Mucosa of descending colon (tissue), 3 donors: ENCODE measurements around the gene ADAMTS2. TPM values are rescaled to one million over a fixed set of nuclear protein-coding genes. Genes with fewer than 3 reads are reported as not detected.

Source experiments
- ATAC-seq: fragments of 200-7000 bp; cut with Tn5 transposase; one replicate; pipeline ENCODE4 v1.9.1; 2020; ENCODE audit warnings: mild to moderate bottlenecking, moderate library complexity
- DNase-seq, 3 donors: peaks; one replicate each; pipeline ENCODE4 v3.0.0-alpha.2; 2020
- H3K36me3 ChIP-seq: fragments of 200-600 bp; one replicate; pipeline ENCODE4 v1.8.0; 2021; ENCODE audit warnings: low read depth, mild to moderate bottlenecking
- H3K4me1 ChIP-seq: fragments of 200-600 bp; one replicate; pipeline ENCODE4 v1.8.0; 2021; ENCODE audit warnings: low read depth, mild to moderate bottlenecking
- H3K4me3 ChIP-seq: fragments of 200-600 bp; one replicate; pipeline ENCODE4 v1.8.0; 2021; ENCODE audit warnings: mild to moderate bottlenecking
- H3K9me3 ChIP-seq: fragments of 200-600 bp; one replicate; pipeline ENCODE4 v1.8.0; 2021; ENCODE audit warnings: mild to moderate bottlenecking
- intact Hi-C, 2 donors: fragments of 100-400 bp; cut with DNase I in 1 of 2; cut with micrococcal nuclease in 1 of 2; formaldehyde crosslinking; loops; one replicate each; pipeline versions ENCODE4 v1.11.0 to v1.11.1; 2022; cut with DNase I, micrococcal nuclease
- total RNA-seq, 3 donors: library from RNA; stranded (reverse); fragmentation: NEBNext Ultra II Directional in 2 of 3; extraction: Animal tissue kit (Norgen Biotek cat#: 25700) in 2 of 3; gene quantifications; one replicate each; pipeline versions ENCODE4 v1.2.1 to v1.2.4, GENCODE V29; 2021 to 2023
- TF ChIP-seq, protein P1 (sequence below): fragments of 200-600 bp; IDR thresholded peaks from one replicate; pipeline ENCODE4 v1.8.0; 2022; ENCODE audit warnings: antibody characterized with exemption, mild to moderate bottlenecking
- donor health status: DM: no; HTN: no; CAD: no; lungs with moderate emphysema.
- donor health status: DM: no; HTN: no; CAD: no.
- donor health status: DM: no; HTN: yes; CAD: no.

ADAMTS2 gene
- total RNA-seq, 3 donors from 2014 or later: 1.3 to 9.2 (median 7.3) TPM

DNA sequence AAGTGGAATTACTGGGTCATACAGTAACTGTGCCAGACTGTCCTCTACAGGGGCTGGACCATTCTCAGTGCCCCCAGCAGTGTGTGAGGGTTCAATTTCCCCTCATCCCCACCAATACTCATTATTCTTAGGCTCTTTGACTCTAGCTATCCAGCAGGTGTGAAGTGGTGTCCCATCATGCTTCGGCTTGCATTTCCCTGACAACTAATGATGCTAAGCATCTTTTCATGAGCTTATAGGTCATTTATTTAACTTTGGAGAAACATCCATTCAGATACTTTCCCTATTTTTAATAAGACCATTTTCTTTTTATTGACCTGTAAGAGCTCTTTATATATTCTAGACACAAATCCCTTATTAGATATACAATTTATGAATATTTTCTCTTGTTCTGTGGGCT lies 63.6 kb downstream of the ADAMTS2 start:
- Histone ChIP-seq H3K9me3 (no peaks in the 10 kb centered on the region), H3K36me3 (no peaks in the 10 kb centered on the region), H3K4me3 (no peak overlapping the region), H3K4me1 (no peaks in the 10 kb centered on the region)
- DNase-seq (peak in 1 of 3 donors; percentile 3), ATAC-seq (no peak)
- TF ChIP-seq, protein P1, sequence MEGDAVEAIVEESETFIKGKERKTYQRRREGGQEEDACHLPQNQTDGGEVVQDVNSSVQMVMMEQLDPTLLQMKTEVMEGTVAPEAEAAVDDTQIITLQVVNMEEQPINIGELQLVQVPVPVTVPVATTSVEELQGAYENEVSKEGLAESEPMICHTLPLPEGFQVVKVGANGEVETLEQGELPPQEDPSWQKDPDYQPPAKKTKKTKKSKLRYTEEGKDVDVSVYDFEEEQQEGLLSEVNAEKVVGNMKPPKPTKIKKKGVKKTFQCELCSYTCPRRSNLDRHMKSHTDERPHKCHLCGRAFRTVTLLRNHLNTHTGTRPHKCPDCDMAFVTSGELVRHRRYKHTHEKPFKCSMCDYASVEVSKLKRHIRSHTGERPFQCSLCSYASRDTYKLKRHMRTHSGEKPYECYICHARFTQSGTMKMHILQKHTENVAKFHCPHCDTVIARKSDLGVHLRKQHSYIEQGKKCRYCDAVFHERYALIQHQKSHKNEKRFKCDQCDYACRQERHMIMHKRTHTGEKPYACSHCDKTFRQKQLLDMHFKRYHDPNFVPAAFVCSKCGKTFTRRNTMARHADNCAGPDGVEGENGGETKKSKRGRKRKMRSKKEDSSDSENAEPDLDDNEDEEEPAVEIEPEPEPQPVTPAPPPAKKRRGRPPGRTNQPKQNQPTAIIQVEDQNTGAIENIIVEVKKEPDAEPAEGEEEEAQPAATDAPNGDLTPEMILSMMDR: no peak
- intact Hi-C loops: no loop called here

DNA sequence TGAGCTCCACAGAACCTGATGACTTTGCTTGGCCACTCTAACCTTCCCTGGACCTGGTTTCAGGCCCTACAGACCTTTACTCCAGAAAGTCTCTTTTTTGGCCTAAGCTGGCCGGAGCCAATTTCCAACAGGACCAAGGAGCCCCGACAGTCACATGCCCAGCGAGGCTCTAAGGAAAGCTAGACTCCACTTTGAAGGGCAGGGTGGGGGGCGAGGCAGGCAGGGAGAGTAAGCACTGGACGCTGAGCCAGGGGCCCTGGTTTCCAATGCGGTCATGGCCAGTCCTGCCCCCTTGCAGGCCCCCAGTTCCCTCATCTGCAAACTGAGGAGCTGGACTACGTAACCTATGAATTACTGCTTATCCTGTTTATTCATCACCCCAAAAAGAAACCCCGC lies 65.2 kb downstream of the ADAMTS2 start:
- intact Hi-C loops: no loop called here
- no peak overlapping the region for H3K4me3 ChIP-seq
- peak in 2 of 3 donors; percentile 8 to 22 for DNase-seq
- no peaks in the 10 kb centered on the region for H3K36me3 ChIP-seq
- no peak for ATAC-seq
- H3K4me1 ChIP-seq: no peaks in the 10 kb centered on the region
- no peaks in the 10 kb centered on the region for H3K9me3 ChIP-seq
- TF ChIP-seq, protein P1: no peak

DNA sequence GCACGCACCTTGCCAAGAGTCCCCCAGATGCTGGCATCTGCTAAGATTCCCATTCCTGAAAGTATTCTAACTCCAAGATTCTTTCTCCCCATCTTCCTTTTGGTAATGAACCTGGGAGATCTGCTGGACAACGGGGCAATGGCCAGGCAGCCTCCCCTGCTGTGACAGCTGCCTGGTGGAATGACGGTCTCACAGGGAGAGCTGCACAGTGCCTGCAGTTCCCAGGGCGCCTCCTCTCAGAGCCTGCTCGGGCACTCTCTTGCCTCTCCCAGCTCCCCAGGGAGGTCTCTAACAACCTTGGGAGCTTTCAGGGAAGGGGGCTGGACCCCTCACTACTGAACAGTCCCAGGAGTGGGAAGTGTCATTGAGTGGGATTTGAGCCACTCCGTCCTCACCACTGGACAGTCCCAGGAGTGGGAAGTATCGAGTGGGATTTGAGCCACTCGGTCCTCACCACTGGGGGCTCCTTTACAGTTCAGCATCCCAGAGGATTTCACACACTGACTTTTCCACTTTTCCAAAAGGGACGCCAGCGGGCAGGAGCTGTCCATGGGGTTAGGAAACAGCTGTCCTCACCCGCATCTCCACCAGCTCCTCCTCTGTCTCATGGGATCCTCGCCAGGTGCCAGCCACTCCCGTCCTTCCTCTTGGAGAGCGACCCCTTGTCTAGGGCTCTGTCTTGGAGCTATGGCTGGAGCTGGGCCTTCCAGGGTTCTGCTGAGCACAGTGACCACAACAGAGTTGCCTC lies 65.7 kb downstream of the ADAMTS2 start:
- intact Hi-C loops: no loop called here
- Histone ChIP-seq H3K9me3 (no peaks in the 10 kb centered on the region), H3K36me3 (no peaks in the 10 kb centered on the region), H3K4me1 (no peaks in the 10 kb centered on the region), H3K4me3 (no peak overlapping the region)
- peak in 1 of 3 donors; percentile 28 for DNase-seq
- TF ChIP-seq, protein P1: no peak
- ATAC-seq: no peak

- DNase-seq (peak in 1 of 3 donors; percentile 14), ATAC-seq (no peak)
- TF ChIP-seq, protein P1: no peak
- Histone ChIP-seq H3K4me1 (no peaks in the 10 kb centered on the region), H3K36me3 (no peaks in the 10 kb centered on the region), H3K9me3 (no peaks in the 10 kb centered on the region), H3K4me3 (no peak overlapping the region)
- intact Hi-C loops: no loop called here
These were observed 66.7 kb downstream of the ADAMTS2 start for GRCh38 chr5:179278546-179278945.

- H3K9me3 ChIP-seq: no peaks in the 10 kb centered on the region
- TF ChIP-seq, protein P1: no peak
- DNase-seq: no peak
- intact Hi-C loops: no loop called here
- H3K36me3 ChIP-seq: no peaks in the 10 kb centered on the region
- no peak for ATAC-seq
- no peaks in the 10 kb centered on the region for H3K4me1 ChIP-seq
- no peak overlapping the region for H3K4me3 ChIP-seq
These were observed 67.1 kb downstream of the ADAMTS2 start for GRCh38 chr5:179278119-179278518.
